HK-2 (cell line): ENCODE results near the gene OR5T3.
"Not testable (repeated sequence)": the region's sequence is repeated elsewhere in the genome, so short reads cannot be mapped to it uniquely, and the experiment has no call there.

Source experiments
- DNase-seq: peaks from one replicate; pipeline ENCODE4 v3.0.0-alpha.2; 2018; ENCODE audit not compliant: unreplicated experiment

The OR5T3 gene

DNA sequence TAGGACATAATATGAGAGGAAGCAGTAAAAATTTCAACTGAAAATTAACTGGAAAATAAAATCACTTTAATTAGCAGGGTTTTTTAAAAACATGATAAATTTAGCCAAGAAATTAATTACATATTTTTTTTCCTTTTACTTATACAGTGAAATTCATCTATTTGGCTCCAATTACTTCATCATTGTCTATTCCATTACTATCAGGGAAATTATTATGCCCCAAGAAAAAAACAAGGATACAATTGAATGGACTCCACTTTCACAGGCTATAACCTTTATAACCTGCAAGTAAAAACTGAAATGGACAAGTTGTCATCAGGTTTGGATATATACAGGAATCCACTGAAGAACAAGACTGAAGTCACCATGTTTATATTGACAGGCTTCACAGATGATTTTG is at the start of gene OR5T3:
Gene OR5T3 (plus strand): TSS at position 301 of the 400 bp plus-strand sequence. CDS start 0 bp downstream, at position 301.
- DNase-seq, result no peak

DNA sequence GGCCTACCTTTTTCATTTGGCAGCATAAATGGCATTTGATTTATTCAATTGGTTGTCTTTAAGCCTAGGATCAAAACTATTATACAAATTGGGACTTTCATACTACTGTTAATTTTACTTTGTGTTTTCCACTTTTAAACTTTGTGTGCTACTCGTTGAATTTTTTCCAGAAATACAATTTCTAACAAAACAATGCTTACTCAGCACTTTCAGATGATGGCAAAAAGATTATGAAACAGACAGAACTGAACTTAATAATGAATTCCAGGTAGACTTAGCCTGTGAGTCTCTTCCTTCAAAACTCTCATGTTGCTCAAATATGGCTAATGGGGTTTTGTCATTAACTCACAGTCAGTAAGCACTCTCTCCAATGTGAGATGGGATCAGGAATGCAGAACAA is 44.3 kb upstream of the OR5T3 start:
- DNase-seq, result no peak

GRCh38 chr11:56214537-56214936 is 37.5 kb upstream of the OR5T3 start:
- DNase-seq, result no peak

DNA sequence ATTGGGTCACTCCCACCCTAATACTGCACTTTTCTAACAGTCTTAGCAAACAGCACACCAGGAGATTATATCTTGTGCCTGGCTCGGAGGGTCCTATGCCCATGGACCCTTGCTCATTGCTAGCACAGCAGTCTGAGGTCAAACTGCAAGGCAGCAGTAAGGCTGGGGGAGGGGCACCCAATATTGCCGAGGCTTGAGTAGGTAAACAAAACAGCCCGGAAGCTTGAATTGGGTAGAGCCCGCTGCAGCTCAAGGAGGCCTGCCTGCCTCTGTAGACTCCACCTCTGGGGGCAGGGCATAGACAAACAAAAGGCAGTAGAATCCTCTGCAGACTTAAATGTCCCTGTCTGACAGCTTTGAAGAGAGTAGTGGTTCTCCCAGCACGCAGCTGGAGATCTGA is 32.3 kb upstream of the OR5T3 start:
- DNase-seq, result not testable (repeated sequence)

- no peak for DNase-seq
These were observed 17.9 kb upstream of the OR5T3 start, which contains the start of gene OR5T2 for GRCh38 chr11:56234155-56234554. Gene OR5T2 (minus strand): TSS chr11:56234255. CDS start chr11:56233062, 1,193 bp downstream.

- DNase-seq, result no peak
These were observed 19.0 kb downstream of the OR5T3 start for GRCh38 chr11:56271092-56271491.

DNA sequence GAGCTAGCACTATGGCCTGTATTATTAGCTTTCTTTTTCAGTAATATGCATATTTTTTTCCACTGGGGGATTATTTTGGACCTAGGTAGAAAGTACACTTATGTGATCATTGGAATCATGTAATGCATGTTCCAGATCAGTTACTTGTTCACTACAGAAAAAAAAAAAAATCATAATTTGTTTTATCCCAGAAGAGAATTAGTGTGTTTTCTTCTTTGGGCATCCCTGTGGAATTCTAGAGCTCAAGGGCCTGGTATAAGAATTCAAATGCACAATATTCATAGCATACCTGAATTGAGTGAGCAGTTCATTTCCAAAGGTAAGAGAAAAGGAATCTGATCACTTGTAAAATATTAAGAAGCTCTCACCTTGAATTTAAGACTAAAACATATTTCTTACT is 21.8 kb downstream of the OR5T3 start, which contains the start of gene OR5T1:
Gene OR5T1 (plus strand): TSS at position 301 of the 400 bp plus-strand sequence. CDS start 1,485 bp downstream, outside the sequence.
- DNase-seq, result no peak

DNA sequence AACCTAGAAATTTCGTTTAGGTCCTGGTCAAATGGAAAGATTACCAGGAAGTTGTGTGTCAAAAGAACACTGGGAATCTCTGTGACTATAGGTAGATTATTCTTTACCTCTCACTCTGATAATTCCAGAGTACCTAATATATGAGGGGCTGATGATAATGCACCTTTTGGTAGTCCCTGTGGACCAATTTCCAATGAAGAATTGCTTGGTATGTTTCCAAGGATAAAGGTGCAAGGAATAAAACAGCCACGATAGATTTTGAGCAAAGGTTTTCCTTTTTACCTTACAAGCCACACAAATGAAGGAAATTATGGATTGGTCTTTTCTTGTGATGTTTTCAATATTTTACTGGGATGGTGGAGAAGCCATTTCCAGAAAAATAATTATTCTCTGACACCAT is 40.1 kb downstream of the OR5T3 start, which contains the start of gene OR8H1:
Gene OR8H1 (minus strand): TSS at position 101 of the 400 bp plus-strand sequence. CDS start 1,192 bp downstream, outside the sequence.
- no peak for DNase-seq

DNA sequence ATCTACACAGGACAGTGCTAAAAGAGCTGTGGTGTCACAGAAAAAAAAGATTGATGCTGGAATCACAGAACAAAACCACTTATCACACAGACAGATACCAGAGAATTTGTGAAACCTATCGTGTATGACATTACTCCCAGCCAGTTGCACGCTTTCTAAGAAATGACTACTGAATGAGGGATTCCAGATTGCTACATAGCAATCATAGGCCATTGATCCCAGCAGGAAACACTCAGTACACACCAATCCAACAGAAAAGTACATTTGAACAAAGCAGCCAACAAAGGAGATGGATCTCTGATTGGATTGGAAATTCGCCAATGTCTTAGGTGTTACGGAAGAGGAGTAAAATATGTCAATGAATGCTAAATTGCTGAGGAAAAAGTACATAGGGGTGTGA is 44.8 kb downstream of the OR5T3 start:
- DNase-seq, result no peak
